Progenitor cell of endocrine pancreas (in vitro differentiated cells): ENCODE measurements around the gene GAB2. TPM values are rescaled to one million over a fixed set of nuclear protein-coding genes. Genes with fewer than 3 reads are reported as not detected.
A peak's percentile ranks its signal among the peaks of the same experiment; 100 is the strongest.

Experiments used
- DNase-seq: peaks from one replicate; pipeline ENCODE4 v3.0.0; 2021; ENCODE audit warnings: low spot score; ENCODE audit not compliant: unreplicated experiment
- H3K27ac Mint-ChIP-seq: 2 replicates; pipeline ENCODE4 v1.8.0; 2021; ENCODE audit warnings: mild to moderate bottlenecking, moderate library complexity, mixed read lengths
- H3K27me3 Mint-ChIP-seq: 2 replicates; pipeline ENCODE4 v1.8.0; 2021; ENCODE audit warnings: mixed read lengths
- H3K36me3 Mint-ChIP-seq: 2 replicates; pipeline ENCODE4 v1.8.0; 2022; ENCODE audit warnings: mixed read lengths; ENCODE audit not compliant: insufficient read depth
- H3K4me1 Mint-ChIP-seq: 2 replicates; pipeline ENCODE4 v1.8.0; 2021; ENCODE audit warnings: low read depth, mixed read lengths
- H3K4me3 Mint-ChIP-seq: 2 replicates; pipeline ENCODE4 v1.8.0; 2021; ENCODE audit warnings: low read depth, mild to moderate bottlenecking, moderate library complexity, mixed read lengths
- H3K9me3 Mint-ChIP-seq: 2 replicates; pipeline ENCODE4 v1.8.0; 2021; ENCODE audit warnings: low read depth, mixed read lengths
- total RNA-seq: library from RNA; stranded (reverse); gene quantifications from 2 replicates; pipeline ENCODE4 v1.2.1, GENCODE V29; 2021
- TF ChIP-seq, protein P1 (sequence below): fragments of 200-600 bp; sonication (generic); IDR thresholded peaks from one replicate; pipeline ENCODE4 v1.5.0; 2021; ENCODE audit warnings: antibody characterized with exemption, mild to moderate bottlenecking; ENCODE audit not compliant: unreplicated experiment

GAB2 gene
- total RNA-seq, 1 donor from 2014 or later: 37.6 TPM

DNA sequence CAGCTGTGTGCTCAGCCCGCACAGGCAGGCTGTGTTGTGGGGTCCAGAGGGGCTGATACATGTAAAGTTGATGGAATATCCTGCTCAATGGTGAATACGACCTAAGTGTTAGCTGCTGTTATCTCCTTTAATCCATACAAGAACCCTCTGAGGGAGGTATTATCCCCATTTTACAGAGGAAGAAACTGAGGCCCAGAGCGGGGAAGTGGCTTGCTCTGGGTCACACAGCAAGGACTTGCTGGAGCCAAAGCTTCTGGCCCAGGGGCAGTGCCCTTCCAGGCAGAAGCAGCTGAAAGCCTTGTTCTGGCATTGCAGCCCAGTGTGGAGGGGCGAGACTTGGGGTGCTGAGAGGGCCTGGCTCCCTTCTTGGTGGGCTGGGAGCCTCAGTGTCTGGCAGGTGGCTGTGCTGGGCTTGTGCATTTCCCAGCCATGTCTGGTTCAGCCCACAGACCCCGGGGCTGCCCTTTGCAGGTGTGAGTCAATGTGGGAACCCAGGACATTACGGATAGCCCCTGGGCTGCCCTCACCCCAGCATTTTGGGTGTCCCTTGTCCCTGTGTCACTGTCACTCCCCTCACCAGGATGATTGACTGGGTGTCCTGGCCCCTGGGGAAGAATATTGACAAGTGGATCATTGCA is 218.5 kb downstream of the GAB2 start:
- no peak for DNase-seq
- Mint-ChIP-seq H3K27ac (no peak overlapping the region), H3K4me1 (no peaks in the 10 kb centered on the region), H3K36me3 (peaks cover 22% of the 10 kb centered on the region), H3K27me3 (no peaks in the 10 kb centered on the region), H3K9me3 (no peaks in the 10 kb centered on the region), H3K4me3 (no peak overlapping the region)
- TF ChIP-seq, protein P1, sequence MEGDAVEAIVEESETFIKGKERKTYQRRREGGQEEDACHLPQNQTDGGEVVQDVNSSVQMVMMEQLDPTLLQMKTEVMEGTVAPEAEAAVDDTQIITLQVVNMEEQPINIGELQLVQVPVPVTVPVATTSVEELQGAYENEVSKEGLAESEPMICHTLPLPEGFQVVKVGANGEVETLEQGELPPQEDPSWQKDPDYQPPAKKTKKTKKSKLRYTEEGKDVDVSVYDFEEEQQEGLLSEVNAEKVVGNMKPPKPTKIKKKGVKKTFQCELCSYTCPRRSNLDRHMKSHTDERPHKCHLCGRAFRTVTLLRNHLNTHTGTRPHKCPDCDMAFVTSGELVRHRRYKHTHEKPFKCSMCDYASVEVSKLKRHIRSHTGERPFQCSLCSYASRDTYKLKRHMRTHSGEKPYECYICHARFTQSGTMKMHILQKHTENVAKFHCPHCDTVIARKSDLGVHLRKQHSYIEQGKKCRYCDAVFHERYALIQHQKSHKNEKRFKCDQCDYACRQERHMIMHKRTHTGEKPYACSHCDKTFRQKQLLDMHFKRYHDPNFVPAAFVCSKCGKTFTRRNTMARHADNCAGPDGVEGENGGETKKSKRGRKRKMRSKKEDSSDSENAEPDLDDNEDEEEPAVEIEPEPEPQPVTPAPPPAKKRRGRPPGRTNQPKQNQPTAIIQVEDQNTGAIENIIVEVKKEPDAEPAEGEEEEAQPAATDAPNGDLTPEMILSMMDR: no peak

DNA sequence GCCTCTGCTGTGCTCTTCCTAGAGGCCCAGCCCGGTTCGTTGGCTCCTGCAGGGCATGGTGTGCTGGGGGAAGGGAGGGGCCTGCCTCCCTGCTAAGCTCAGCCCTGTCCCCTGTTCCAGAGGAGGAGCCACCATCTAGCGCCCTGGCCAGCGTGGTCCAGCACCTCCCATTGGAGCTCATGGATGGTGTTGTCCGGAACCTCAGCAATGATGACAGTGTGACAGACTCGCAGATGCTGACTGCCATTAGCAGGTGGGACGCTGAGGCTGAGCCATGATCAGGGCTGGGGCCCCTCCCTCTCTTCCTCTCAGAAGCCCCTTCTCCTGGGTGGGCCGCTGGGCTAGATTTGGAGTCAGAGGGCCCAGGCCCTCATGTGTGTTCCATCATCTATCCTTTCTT is 219.8 kb downstream of the GAB2 start:
- H3K4me3 Mint-ChIP-seq: no peak overlapping the region
- peaks cover 1% of the 10 kb centered on the region for H3K4me1 Mint-ChIP-seq
- no peaks in the 10 kb centered on the region for H3K9me3 Mint-ChIP-seq
- peaks cover 18% of the 10 kb centered on the region for H3K36me3 Mint-ChIP-seq
- no peak overlapping the region for H3K27ac Mint-ChIP-seq
- no peaks in the 10 kb centered on the region for H3K27me3 Mint-ChIP-seq
- TF ChIP-seq, protein P1: no peak
- DNase-seq: no peak

DNA sequence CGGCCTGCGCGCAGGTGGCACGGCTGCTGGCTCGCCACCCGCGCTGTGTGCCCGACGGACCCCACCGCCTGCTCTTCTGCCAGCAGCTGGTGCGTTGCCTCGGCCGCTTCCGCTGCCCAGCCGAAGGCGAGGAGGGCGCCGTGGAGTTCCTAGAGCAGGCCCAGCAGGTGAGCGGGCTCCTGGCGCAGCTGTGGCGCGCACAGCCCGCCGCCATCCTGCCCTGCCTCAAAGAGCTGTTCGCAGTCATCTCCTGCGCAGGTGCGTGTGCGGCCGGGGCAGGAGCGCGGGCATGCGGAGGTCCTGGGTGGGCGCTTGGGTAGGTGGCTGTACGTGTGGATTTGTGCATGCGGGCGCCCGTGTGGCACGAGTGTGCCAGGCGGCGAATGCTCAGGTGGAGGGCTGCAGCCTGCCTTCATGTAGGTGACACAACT is 220.9 kb downstream of the GAB2 start:
- no peak for DNase-seq
- Mint-ChIP-seq H3K36me3 (peaks cover 13% of the 10 kb centered on the region), H3K9me3 (no peaks in the 10 kb centered on the region), H3K27ac (no peak overlapping the region), H3K27me3 (no peaks in the 10 kb centered on the region), H3K4me1 (peaks cover 6% of the 10 kb centered on the region), H3K4me3 (no peak overlapping the region)
- TF ChIP-seq, protein P1: no peak

DNA sequence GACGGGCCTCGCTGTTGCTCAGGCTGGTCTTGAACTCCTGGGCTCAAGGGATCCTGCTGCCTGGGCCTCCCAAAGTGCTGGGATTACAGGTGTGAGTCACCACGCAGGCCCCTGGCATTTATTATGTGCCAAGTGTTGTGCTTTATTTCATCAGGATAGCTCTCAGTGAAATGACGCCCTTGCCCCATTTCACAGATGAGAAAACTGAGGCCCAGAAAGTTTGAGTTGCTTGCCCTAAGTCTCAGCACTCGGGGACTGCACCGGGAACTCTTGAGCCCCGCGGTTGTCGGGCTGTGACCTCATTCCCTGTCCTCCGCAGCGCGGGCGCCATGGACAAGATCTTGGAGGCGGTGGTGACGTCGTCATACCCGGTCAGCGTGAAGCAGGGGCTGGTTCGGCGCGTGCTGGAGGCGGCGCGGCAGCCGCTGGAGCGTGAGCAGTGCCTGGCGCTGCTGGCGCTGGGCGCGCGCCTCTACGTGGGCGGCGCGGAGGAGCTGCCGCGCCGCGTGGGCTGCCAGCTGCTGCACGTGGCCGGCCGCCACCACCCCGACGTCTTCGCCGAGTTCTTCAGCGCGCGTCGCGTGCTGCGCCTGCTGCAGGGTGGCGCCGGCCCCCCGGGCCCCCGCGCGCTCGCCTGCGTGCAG is 221.6 kb downstream of the GAB2 start:
- no peak for DNase-seq
- Mint-ChIP-seq H3K4me3 (no peak overlapping the region), H3K27me3 (no peaks in the 10 kb centered on the region), H3K36me3 (peaks cover 10% of the 10 kb centered on the region), H3K4me1 (peaks cover 8% of the 10 kb centered on the region), H3K27ac (no peak overlapping the region), H3K9me3 (no peaks in the 10 kb centered on the region)
- TF ChIP-seq, protein P1: no peak

DNA sequence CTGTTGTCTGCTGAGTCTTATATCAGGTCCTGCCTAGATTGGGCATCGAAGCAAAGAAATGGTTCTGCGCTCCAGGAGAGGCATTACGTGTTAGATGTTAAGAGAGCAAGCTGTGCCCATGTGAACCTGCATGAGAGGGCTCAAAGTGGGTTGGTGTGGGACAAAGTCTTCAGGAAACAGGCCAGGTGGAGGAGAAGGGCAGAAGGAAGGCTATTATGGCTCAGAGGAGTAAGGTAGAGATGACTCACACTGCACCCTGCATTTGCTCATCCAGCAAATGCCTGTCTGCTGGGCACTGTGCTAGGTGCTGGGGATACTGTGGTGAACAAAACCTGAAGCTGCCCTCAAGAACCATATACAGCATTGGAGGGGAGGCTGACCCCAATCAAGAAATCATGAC is 223.1 kb downstream of the GAB2 start:
- Mint-ChIP-seq H3K36me3 (peaks cover 7% of the 10 kb centered on the region), H3K27me3 (no peaks in the 10 kb centered on the region), H3K27ac (peak overlapping the region; percentile 49), H3K4me3 (no peak overlapping the region), H3K4me1 (peaks cover 18% of the 10 kb centered on the region), H3K9me3 (no peaks in the 10 kb centered on the region)
- DNase-seq: no peak
- TF ChIP-seq, protein P1: no peak
